AG08395 (cell line): ENCODE data around the gene EHD4.

Experiments
- DNase-seq: peaks from one replicate; pipeline ENCODE4 v3.0.0; 2012; ENCODE audit warnings: mixed read lengths, low spot score

EHD4 gene

DNA sequence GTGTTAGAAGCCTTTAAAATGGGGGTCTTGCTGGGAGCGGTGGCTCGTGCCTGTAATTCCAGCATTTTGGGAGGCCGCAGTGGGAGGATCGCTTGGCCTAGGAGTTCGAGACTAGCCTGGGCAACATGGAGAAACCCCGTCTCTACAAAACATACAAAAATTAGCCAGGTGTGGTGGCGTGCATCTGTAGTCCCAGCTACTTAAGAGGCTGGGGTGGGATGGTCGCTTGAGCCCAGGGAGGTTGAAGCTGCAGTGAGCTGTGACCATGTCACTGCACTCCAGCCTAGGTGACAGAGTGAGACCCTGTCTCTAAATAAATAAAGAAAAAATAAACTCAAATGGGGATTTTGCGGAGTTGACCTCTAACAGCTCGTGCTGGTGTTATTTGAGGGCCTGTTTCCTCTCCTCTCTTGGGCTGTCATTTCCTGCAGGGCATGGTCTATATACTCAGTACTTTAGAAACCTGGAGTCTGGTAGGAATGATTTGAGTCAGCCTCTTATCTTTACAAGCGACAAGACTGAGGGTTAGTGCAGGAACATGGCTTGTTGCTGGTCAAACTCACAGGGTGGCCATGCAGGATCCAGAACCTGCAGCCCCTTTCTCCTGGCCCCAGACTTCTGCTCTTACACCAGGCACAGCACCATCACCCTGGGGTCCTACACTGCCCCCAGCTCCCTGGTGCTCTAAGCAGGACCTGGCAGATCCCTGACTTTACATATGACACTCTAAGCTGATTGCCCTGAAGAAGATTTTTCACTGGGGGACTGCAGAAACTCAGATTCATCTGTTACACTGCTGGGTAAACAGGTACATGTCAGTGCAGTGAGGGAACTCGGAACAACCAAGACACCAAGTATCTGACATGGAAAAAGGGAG is 15.1 kb downstream of the EHD4 start:
- no peak for DNase-seq

DNA sequence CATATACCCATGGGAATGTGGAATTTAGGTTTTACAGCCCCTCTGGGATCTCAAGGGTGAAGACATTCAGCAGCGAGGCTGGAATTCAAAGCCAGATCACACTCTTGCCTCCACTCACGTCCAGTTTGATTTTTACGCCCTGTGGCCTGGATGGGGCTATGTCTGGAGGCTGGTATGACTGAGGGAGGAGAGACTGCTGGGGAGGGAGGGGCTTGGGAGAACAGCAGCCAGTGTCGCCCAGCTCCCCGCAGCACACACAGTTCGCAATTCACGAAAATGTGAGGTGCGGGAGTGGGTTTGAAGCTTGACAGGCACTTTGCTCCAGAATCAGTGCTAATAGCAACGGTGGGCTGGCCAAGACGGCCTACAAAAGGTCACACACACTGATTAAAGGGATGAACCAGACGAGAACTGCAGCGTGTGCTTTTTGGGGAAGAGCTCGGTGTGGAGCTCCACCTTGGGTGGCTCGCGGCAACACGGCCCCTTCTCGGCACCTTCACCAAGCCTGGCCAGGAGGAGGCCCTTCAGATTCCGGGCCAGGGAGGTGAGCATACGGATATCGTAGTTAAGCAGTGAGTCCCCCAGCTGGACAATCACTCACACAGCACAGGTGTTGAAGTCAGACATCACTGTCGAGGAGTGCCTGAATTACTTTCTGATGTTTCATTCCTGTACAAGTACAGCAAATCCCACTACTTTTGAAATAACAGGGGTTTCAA is 16.4 kb downstream of the EHD4 start:
- peak; percentile 29 for DNase-seq

DNA sequence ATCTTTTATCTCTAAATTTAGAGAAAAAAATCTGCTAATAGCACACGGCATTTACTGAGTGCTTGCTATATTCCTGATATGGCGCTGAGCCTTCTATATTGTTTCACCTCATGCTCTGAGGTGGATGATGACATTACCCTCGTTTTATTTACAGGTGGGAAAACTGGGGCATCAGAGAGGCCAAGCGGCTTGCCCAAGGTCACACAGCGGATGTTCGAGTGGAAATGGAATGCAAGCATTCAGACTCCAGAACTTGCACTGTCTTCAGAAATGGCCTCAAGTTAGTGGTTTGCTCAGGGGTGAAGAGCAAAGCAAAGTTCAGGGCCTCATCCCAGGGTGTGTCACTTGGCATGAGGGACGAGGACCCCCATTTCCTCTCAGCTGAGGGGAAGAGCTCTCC is 17.3 kb downstream of the EHD4 start:
- no peak for DNase-seq

- no peak for DNase-seq
These were observed 18.3 kb downstream of the EHD4 start for GRCh38 chr15:41954036-41954435.

DNA sequence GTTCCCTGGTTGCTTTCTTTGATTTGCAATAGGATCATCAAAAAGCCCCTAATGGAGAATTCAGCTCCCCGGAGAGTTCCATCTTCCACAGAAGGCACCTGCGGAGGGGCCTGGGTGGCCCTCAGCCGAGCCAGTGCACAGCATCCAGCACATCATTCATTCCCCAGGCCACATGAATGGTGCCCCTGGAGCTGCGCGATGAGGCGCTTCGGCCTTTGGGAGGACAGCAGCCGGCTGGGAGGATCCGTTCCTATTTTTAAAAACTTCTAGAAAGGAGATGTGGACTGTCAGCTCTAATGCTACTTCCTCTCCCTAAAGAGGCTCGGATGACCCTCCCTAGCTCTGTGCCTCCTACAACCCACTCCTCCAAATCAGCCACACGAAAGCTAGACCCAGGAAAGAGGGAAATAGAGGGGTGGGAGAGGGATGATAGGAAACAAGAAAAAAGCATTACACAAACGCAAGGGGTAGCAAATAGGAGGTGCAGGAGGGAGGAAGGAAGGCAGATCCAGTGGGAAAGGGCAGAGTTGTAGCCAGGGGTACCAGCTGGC is 20.3 kb downstream of the EHD4 start:
- DNase-seq: no peak

GRCh38 chr15:41951571-41951970 is 20.8 kb downstream of the EHD4 start:
- DNase-seq: no peak

DNA sequence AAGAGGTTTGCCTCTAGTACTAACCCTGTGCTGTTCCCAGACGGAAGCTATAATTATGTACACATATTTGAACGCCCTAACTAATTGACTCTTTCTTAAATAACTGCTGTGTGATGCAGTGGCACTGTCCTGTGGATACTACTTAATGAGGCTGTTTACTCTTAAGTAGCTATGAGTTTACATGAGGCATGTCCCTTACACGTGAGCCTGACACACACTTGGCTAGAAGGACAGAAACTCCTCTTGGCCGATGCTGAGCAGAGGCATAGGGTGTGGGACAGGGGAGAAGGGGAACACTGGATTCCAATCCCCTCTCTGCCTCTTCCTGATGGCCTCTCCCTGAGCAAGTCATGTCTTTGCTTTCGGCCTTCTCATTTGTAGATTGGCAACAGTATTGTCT is 21.9 kb downstream of the EHD4 start:
- no peak for DNase-seq

- no peak for DNase-seq
These were observed 22.3 kb downstream of the EHD4 start for GRCh38 chr15:41950127-41950483.

- no peak for DNase-seq
These were observed 22.8 kb downstream of the EHD4 start for GRCh38 chr15:41949401-41950126.

DNA sequence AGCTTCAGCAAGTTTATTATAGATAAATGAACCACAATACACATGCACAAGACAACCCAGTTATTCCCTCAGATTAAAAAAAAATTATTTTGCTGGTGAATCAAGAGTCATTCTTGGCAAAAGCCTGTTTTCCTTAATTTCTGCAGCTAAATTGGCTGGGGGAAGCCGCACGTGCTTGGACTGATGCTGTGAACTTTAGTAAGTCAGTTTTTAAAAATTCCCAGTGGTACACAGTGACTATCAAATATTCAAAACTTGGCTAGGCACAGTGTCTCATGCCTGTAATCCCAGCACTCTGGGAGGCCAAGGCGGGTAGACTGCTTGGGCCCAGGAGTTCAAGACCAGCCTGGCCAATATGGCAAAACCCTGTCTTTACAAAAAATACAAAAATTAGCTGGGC is 23.9 kb downstream of the EHD4 start:
- DNase-seq: no peak

- DNase-seq: no peak
These were observed 25.4 kb downstream of the EHD4 start for GRCh38 chr15:41946970-41947369.

GRCh38 chr15:41945731-41946130 is 26.6 kb downstream of the EHD4 start:
- DNase-seq: no peak

DNA sequence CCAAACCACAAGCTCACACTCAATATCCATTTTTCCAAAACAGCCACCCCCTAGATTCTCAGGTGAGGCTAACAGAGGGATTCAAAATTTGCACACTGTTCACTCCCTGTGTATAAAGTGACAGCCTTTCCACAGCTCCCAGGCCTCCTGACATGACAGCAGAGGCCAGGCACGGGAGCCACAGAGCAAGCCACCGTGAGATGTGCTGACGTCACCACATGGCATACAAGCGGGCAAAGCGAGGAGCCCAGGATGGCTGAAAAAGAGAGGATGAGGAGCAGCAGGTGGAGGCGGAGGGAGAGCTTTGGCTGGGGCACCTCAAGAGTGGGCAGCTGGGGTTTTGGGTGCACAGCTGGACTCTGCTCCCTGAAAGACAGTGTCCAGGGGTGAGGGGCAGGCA is 27.1 kb downstream of the EHD4 start:
- no peak for DNase-seq

- peak; percentile 92 for DNase-seq
These were observed 27.9 kb downstream of the EHD4 start for GRCh38 chr15:41944313-41944940.

DNA sequence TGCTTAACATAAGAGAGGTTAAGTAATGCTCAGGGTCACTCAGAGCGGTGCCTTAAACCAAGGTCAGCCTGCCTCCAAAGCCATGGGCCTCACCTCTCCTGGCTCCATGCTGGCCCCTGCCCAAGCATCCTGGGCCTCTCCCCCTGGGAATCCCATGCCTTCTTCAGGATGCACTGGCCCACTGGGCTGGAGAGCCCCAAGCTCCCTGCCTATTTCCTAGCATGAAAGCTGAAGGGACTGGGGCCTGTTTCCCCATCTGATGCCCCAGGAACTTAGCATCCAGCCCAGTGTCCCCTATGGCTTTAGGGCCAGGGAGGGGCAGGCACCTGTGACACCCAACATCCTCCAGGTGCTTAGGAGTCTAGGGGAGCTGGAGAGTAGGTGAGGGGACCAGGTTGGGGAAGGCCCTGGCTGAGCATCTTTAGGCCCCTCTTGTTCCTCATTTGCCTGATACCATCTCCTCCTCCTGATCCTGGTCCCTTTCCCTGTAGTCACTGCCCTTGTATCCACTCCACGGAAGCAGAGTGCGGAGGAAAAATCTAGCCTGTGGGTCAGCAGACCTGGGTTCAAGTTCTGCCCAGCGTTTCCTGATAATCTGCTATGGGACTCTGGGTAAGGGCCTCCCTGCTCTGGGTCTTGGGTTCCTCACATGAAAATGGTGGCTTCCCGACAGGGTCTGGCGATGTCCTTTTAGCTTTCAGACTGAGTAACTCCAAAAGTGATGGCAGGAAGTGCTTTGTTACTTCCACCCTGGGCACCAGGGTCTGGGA is 28.6 kb downstream of the EHD4 start:
- no peak for DNase-seq

- DNase-seq: no peak
These were observed 29.5 kb downstream of the EHD4 start for GRCh38 chr15:41942886-41943285.

GRCh38 chr15:41941644-41942415 is 30.5 kb downstream of the EHD4 start:
- no peak for DNase-seq

- DNase-seq: peak; percentile 44
These were observed 31.9 kb downstream of the EHD4 start for GRCh38 chr15:41940441-41940857.

- no peak for DNase-seq
These were observed 32.4 kb downstream of the EHD4 start for GRCh38 chr15:41939986-41940385.

DNA sequence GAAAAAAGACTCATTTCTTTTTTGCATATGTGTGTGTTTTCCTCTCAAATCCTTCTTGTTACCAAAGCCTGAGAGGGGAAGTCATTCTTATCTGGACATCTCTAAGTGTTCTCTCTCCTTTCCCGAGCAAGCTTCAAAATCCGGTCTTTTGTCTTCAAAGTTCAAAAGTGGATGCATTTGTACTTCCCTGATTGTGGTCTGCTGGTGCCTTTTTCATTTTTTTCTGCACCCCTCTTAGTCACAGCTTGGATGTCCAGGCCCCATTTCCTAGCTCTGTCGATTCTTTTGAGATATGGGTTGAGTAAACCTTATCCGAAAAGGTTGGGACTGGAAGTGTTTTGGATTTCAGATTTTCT is 34.8 kb downstream of the EHD4 start:
- no peak for DNase-seq
